OCI-LY1 (cell line): Measurements from ENCODE around the gene KLHL29.

ENCODE experiments used
- H2AFZ ChIP-seq: fragments of 200-600 bp; sonication (generic), shearing (Covaris generic); 2 replicates; pipeline ENCODE4 v1.6.0; 2014; ENCODE audit warnings: antibody characterized with exemption, mild to moderate bottlenecking, low read length
- H3F3A ChIP-seq: fragments of 200-600 bp; sonication (generic), shearing (Covaris generic); 2 replicates; pipeline ENCODE4 v1.6.0; 2014; ENCODE audit warnings: mild to moderate bottlenecking, antibody characterized with exemption, low read length, moderate library complexity; ENCODE audit not compliant: insufficient read depth
- H3K27ac ChIP-seq: fragments of 200-600 bp; sonication (generic); 2 replicates; pipeline ENCODE4 v1.5.1; 2014; ENCODE audit warnings: low read length, mixed run types, mild to moderate bottlenecking, low read depth; ENCODE audit not compliant: poor library complexity, severe bottlenecking
- H3K27me3 ChIP-seq: fragments of 200-600 bp; sonication (generic); 2 replicates; pipeline ENCODE4 v1.6.0; 2014; ENCODE audit warnings: antibody characterized with exemption, mild to moderate bottlenecking, low read length, moderate library complexity; ENCODE audit not compliant: insufficient read depth
- H3K36me3 ChIP-seq: fragments of 200-600 bp; sonication (generic); 2 replicates; pipeline ENCODE4 v1.6.1; 2014; ENCODE audit warnings: mild to moderate bottlenecking, antibody characterized with exemption, low read length, moderate library complexity, mixed read lengths; ENCODE audit not compliant: insufficient read depth
- H3K4me1 ChIP-seq: fragments of 200-600 bp; sonication (generic); 2 replicates; pipeline ENCODE4 v1.5.1; 2014; ENCODE audit warnings: mild to moderate bottlenecking, low read length, moderate library complexity; ENCODE audit not compliant: insufficient read depth, severe bottlenecking
- H3K4me2 ChIP-seq: fragments of 200-600 bp; sonication (generic), shearing (Covaris generic); 2 replicates; pipeline ENCODE4 v1.6.1; 2014; ENCODE audit warnings: low read length
- H3K4me3 ChIP-seq: fragments of 200-600 bp; sonication (generic); 2 replicates; pipeline ENCODE4 v1.5.1; 2014; ENCODE audit warnings: low read length, low read depth, mild to moderate bottlenecking, mixed read lengths; ENCODE audit not compliant: poor library complexity, severe bottlenecking
- H3K79me2 ChIP-seq: fragments of 200-600 bp; shearing (Covaris generic); 2 replicates; pipeline ENCODE4 v1.6.1; 2016; ENCODE audit warnings: mixed run types, low read length, mixed read lengths; ENCODE audit not compliant: insufficient read depth
- H3K9ac ChIP-seq: fragments of 200-600 bp; sonication (generic), shearing (Covaris generic); 2 replicates; pipeline ENCODE4 v1.6.1; 2014; ENCODE audit warnings: mild to moderate bottlenecking, low read length, mixed read lengths
- H3K9me2 ChIP-seq: fragments of 200-600 bp; sonication (generic), shearing (Covaris generic); 2 replicates; pipeline ENCODE4 v1.6.1; 2014; ENCODE audit warnings: low read depth, mild to moderate bottlenecking, low read length, mixed read lengths
- H3K9me3 ChIP-seq: fragments of 200-600 bp; shearing (Covaris generic); 2 replicates; pipeline ENCODE4 v1.6.1; 2014; ENCODE audit warnings: low read length, mixed read lengths
- H4K20me1 ChIP-seq: fragments of 200-600 bp; sonication (generic), shearing (Covaris generic); 2 replicates; pipeline ENCODE4 v1.6.0; 2016; ENCODE audit warnings: mild to moderate bottlenecking, low read length; ENCODE audit not compliant: insufficient read depth
- EZH2 ChIP-seq: fragments of 200-600 bp; sonication (generic), shearing (Covaris generic); IDR thresholded peaks from 2 replicates; pipeline ENCODE4 v1.8.0; 2017; ENCODE audit warnings: borderline replicate concordance, mixed run types, mild to moderate bottlenecking, antibody characterized with exemption, low read length, moderate library complexity, mixed read lengths
- TF ChIP-seq, protein P1 (sequence below): fragments of 200-600 bp; sonication (generic), shearing (Covaris generic); IDR thresholded peaks from 2 replicates; pipeline ENCODE4 v1.5.1; 2017; ENCODE audit warnings: mild to moderate bottlenecking, antibody characterized with exemption, low read length, moderate library complexity, mixed read lengths

The KLHL29 gene

DNA sequence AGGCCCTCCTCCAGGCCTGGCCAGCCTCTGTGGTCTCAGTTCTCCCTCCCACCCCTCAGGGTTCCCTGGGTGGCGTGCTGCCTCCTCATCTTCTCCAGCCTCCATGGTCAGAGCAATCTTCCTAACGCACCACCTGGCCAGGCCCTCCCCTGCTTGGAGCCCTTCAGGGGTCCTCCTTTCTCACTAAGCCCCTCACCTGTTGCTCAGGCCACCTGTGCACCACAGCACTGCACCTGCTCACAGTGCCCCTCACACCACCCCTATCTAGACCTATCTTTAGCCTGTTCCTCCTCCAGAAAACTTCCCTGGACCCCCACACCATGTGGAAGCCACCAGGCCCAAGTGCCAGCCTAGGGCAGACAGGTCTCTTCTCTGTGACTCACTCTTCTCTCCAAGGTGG is 274.8 kb downstream of the KLHL29 start:
- Histone ChIP-seq H3K9ac (no peak overlapping the region), H3F3A (no peaks in the 10 kb centered on the region), H4K20me1 (no peaks in the 10 kb centered on the region), H3K9me2 (no peaks in the 10 kb centered on the region), H3K4me3 (no peak overlapping the region), H3K79me2 (no peaks in the 10 kb centered on the region), H3K9me3 (no peaks in the 10 kb centered on the region), H3K36me3 (no peaks in the 10 kb centered on the region), H2AFZ (no peak overlapping the region), H3K27ac (no peak overlapping the region), H3K4me1 (no peaks in the 10 kb centered on the region), H3K27me3 (peaks cover 12% of the 10 kb centered on the region), H3K4me2 (no peak overlapping the region)
- no peak for TF ChIP-seq EZH2
- TF ChIP-seq, protein P1, sequence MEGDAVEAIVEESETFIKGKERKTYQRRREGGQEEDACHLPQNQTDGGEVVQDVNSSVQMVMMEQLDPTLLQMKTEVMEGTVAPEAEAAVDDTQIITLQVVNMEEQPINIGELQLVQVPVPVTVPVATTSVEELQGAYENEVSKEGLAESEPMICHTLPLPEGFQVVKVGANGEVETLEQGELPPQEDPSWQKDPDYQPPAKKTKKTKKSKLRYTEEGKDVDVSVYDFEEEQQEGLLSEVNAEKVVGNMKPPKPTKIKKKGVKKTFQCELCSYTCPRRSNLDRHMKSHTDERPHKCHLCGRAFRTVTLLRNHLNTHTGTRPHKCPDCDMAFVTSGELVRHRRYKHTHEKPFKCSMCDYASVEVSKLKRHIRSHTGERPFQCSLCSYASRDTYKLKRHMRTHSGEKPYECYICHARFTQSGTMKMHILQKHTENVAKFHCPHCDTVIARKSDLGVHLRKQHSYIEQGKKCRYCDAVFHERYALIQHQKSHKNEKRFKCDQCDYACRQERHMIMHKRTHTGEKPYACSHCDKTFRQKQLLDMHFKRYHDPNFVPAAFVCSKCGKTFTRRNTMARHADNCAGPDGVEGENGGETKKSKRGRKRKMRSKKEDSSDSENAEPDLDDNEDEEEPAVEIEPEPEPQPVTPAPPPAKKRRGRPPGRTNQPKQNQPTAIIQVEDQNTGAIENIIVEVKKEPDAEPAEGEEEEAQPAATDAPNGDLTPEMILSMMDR = no peak

DNA sequence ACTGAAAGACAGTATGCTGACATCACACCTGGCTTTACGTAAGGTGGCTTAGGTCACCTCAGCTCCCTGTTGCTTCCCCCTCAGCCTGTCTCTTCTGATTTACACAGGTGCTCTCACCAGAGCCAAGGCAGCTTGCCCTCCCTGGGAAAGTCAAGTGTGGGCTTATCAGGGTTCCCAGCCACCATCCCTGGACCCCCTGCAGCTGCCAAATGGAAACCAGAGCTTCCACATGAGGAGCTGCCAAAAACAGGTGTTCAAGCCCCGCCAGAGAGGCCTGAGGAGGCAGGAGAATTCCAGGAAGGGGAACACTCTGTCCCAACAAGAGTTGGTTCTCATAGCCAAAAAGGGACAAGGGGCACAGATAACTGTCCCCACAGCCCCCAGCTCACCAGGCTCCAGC is 275.3 kb downstream of the KLHL29 start:
- Histone ChIP-seq H3K4me3 (no peak overlapping the region), H3K9ac (no peak overlapping the region), H2AFZ (no peak overlapping the region), H3K79me2 (no peaks in the 10 kb centered on the region), H3K4me2 (no peak overlapping the region), H3K9me3 (no peaks in the 10 kb centered on the region), H3K36me3 (no peaks in the 10 kb centered on the region), H3K4me1 (no peaks in the 10 kb centered on the region), H3K9me2 (no peaks in the 10 kb centered on the region), H3F3A (no peaks in the 10 kb centered on the region), H3K27me3 (peaks cover 12% of the 10 kb centered on the region), H3K27ac (no peak overlapping the region), H4K20me1 (no peaks in the 10 kb centered on the region)
- TF ChIP-seq, protein P1 = no peak
- TF ChIP-seq EZH2 = no peak

DNA sequence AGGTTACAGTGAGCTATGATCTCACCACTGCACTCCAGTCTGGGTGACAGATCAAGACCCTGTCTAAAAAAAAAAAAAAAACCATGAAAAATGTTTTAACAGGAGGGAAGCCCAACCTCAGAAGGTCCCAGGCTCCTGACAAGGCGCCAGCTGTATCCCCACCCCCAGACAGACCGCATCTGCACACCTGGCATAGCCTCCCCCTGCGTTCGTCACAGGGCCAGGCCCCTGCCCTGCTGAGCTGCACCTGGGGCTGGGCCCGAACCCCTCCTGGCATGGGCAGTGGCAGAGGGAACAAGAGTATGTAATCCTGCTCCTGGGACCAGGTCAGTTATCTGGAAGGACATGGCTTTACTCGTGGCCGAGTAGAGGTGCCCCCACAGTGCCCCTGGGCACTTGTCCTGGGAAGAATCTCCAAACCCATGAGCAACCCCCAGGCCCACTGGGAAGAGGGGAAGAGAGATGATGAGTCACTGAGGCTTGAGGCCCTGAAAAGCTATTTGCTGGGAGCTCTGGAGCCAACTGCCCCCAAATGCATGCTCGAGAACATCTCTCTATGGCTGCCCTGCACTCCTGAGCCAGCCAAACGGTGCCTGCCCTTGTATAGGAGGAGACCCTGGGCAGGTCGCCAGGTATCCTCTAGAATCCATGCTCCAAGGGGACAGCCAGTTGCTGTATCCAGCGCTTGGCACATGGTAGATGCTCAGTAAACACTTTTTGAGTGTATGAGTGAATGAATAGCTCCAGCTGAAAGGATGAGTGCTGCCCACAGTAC is 276.5 kb downstream of the KLHL29 start:
- H4K20me1 ChIP-seq = no peaks in the 10 kb centered on the region
- no peaks in the 10 kb centered on the region for H3K36me3 ChIP-seq
- H3K79me2 ChIP-seq = no peaks in the 10 kb centered on the region
- H3K9ac ChIP-seq = no peak overlapping the region
- no peak for TF ChIP-seq EZH2
- TF ChIP-seq, protein P1 = no peak
- no peaks in the 10 kb centered on the region for H3K4me1 ChIP-seq
- no peaks in the 10 kb centered on the region for H3K9me3 ChIP-seq
- no peak overlapping the region for H2AFZ ChIP-seq
- no peaks in the 10 kb centered on the region for H3F3A ChIP-seq
- H3K27me3 ChIP-seq = peaks cover 12% of the 10 kb centered on the region
- no peaks in the 10 kb centered on the region for H3K9me2 ChIP-seq
- H3K4me2 ChIP-seq = no peak overlapping the region
- no peak overlapping the region for H3K27ac ChIP-seq
- no peak overlapping the region for H3K4me3 ChIP-seq
